ENCODE data around the gene SAA4.
"Not testable (repeated sequence)": the region's sequence is repeated elsewhere in the genome, so short reads cannot be mapped to it uniquely, and the experiment has no call there.

The SAA4 gene

GRCh38 chr11:18264035-18264434, 27.4 kb upstream of the SAA4 start:
- no peak overlapping the region for H3K4me3 ChIP-seq
- H3K27me3 ChIP-seq = no peaks in the 10 kb centered on the region
- no peak for DNase-seq
- H3K36me3 ChIP-seq = no peaks in the 10 kb centered on the region
- H3K9me3 ChIP-seq = no peaks in the 10 kb centered on the region
- intact Hi-C loops (cut with DNase I; ENCODE audit: low total_unique reads) = no loop called here
- no peak overlapping the region for H3K27ac ChIP-seq
- no peaks in the 10 kb centered on the region for H3K4me1 ChIP-seq
- no peak for TF ChIP-seq CTCF (IDR thresholded peaks at IDR 0.05)

GRCh38 chr11:18262681-18263350, 26.2 kb upstream of the SAA4 start:
- H3K9me3 ChIP-seq; H3K27me3 ChIP-seq; DNase-seq; H3K36me3 ChIP-seq; H3K4me3 ChIP-seq; H3K27ac ChIP-seq; H3K4me1 ChIP-seq; intact Hi-C loops (cut with DNase I; ENCODE audit: low total_unique reads): not testable (repeated sequence)

GRCh38 chr11:18261721-18262120, 25.1 kb upstream of the SAA4 start:
- intact Hi-C loops (cut with DNase I; ENCODE audit: low total_unique reads) = no loop called here
- Histone ChIP-seq H3K4me3 (no peak overlapping the region), H3K4me1 (no peaks in the 10 kb centered on the region), H3K27me3 (no peaks in the 10 kb centered on the region), H3K36me3 (no peaks in the 10 kb centered on the region), H3K9me3 (no peaks in the 10 kb centered on the region), H3K27ac (no peak overlapping the region)
- TF ChIP-seq CTCF (IDR thresholded peaks at IDR 0.05) = no peak
- DNase-seq = no peak

GRCh38 chr11:18259259-18259658, 22.7 kb upstream of the SAA4 start:
- intact Hi-C loops (cut with DNase I; ENCODE audit: low total_unique reads) = no loop called here
- Histone ChIP-seq H3K4me1 (no peaks in the 10 kb centered on the region), H3K36me3 (no peaks in the 10 kb centered on the region), H3K27ac (no peak overlapping the region), H3K27me3 (no peaks in the 10 kb centered on the region), H3K4me3 (no peak overlapping the region), H3K9me3 (no peaks in the 10 kb centered on the region)
- no peak for DNase-seq
- TF ChIP-seq CTCF (IDR thresholded peaks at IDR 0.05) = no peak

- Histone ChIP-seq H3K36me3 (no peaks in the 10 kb centered on the region), H3K4me1 (no peaks in the 10 kb centered on the region), H3K27ac (no peak overlapping the region), H3K4me3 (no peak overlapping the region), H3K9me3 (no peaks in the 10 kb centered on the region), H3K27me3 (no peaks in the 10 kb centered on the region)
- no peak for TF ChIP-seq CTCF (IDR thresholded peaks at IDR 0.05)
- intact Hi-C loops (cut with DNase I; ENCODE audit: low total_unique reads) = no loop called here
- no peak for DNase-seq
Observed at GRCh38 chr11:18254781-18255361, 18.3 kb upstream of the SAA4 start.

GRCh38 chr11:18253778-18254338, 17.3 kb upstream of the SAA4 start:
- Histone ChIP-seq H3K27ac (no peak overlapping the region), H3K4me1 (no peaks in the 10 kb centered on the region), H3K4me3 (no peak overlapping the region), H3K36me3 (no peaks in the 10 kb centered on the region), H3K9me3 (no peaks in the 10 kb centered on the region), H3K27me3 (no peaks in the 10 kb centered on the region)
- intact Hi-C loops (cut with DNase I; ENCODE audit: low total_unique reads) = no loop called here
- no peak for DNase-seq
- TF ChIP-seq CTCF (IDR thresholded peaks at IDR 0.05) = no peak

All from tibial artery (tissue), 4 donors.